SH-SY5Y (cell line): ENCODE results near the gene THSD4.

Source experiments
- GATA2 ChIP-seq: IDR thresholded peaks from 2 replicates; pipeline ENCODE4 v1.6.1; 2011; ENCODE audit warnings: mild to moderate bottlenecking, low read depth, low read length
- GATA3 ChIP-seq: IDR thresholded peaks from 2 replicates; pipeline ENCODE4 v1.6.1; 2011; ENCODE audit warnings: low read depth, mild to moderate bottlenecking, low read length, moderate library complexity

THSD4 gene

DNA sequence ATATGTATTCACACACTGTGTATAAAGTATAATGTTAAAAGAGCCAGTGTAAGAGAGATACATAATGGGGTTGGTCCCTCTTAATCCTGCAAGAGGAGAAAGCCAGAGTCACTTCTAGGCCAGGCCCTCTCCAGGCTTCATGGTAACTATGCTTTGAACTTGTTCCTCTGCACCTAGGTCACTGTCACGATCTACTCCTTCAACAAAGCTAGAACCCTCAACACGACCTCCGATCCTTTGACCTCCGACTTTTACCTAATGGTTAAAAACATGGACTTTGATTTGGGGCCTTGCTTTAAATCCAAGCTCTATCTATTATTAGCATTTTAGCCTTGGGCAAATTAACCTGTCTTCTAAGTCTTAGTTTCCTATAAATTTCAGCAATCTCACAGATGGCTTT lies 541.2 kb downstream of the THSD4 start:
- TF ChIP-seq GATA3 (no peak), GATA2 (no peak)

DNA sequence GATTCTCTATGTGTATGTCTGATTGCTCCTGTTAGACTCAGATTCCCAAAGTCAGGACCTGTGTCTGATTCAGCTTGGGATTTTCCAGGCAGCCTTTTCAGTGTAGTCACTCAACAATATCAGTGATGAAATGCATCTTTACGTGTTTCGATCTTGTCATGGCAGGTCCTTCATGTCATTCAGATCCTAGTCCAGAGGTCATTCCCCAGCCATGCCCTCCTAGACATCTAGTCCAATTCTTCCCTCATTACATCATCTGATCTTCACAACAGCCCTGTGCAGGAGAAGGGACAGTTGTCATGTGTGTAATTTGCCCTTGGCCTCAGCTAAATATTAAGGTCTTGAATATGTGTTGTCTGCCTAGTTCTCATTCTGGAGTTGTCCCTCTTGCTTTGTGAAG lies 541.9 kb downstream of the THSD4 start:
- TF ChIP-seq GATA3 (no peak), GATA2 (no peak)

DNA sequence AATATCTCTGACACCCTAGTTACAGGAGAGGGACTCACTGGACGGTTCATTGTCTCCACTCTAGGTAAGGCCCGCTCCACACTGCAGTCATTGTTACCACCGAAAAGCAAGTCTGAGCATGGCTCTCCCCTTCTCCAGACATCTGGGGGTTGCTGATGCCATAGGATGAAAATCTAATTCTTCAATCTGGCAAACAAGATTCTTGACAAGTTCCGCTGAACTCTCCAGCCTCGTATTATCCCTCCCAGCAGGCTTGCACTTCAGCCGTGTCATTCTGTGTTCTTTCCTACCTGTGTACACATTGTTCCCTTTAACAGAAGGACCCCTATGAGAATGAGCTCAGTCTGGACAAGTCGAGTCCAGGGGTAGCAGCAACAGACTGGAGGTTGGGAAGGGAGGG lies 542.8 kb downstream of the THSD4 start:
- no peak for TF ChIP-seq GATA3
- TF ChIP-seq GATA2: no peak

DNA sequence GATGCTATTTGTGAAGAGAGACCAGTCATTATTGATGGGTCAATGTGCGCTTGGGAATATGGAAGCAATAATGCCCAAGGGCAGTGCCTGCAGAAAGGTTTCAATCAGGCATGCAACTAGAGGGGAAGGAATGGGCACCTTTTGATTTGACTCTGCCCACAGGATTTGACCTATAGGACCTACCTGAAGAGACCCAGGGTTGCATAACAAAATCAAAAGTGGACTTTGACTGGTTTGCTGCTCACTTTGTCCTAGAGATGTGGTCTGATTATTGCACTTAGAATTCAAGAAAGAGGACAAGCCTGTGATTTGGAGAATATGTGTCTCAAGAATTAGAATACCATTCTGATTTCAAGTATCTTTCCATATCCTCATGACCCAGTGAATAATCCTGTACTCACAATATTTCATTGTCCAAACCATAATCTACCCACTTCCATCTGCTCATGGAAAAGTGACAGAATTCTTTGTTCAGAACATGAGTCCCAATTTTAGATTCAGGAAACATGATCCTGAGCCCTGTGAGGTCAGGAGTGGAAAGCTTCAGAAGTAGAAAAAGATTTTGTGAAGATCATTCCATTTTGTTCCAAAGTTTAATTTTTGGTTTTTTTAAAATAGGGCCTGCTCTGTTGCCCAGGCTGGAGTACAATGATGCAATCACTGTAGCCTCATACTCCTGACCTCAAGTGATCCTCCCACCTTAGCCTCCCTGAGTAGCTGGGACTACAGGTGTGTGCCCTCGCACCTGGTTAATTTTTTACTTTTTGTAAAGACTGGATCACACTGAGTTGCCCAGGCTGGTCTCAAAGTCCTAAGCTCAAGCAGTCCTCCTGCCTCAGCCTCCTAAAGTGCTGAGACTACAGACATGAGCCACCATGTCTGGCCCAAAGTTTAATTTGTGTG lies 543.8 kb downstream of the THSD4 start:
- TF ChIP-seq GATA3: no peak
- TF ChIP-seq GATA2: no peak

DNA sequence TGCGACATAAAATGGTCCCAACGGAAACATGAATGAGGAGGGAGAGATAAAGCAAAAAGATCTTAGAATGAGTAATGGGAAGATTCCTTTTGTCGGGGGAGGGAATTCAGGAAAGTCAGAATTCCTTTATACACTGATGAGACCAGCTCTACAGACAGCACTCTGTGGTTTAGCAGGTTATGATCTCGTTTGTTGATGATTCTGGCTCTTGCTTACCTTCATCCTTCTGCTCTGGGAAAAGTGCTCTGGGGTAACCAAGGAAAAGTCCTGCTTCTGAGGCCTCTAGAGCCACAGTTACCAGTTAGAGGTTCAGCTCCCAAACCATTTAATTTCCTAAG lies 544.4 kb downstream of the THSD4 start:
- TF ChIP-seq GATA2 (no peak), GATA3 (no peak)

DNA sequence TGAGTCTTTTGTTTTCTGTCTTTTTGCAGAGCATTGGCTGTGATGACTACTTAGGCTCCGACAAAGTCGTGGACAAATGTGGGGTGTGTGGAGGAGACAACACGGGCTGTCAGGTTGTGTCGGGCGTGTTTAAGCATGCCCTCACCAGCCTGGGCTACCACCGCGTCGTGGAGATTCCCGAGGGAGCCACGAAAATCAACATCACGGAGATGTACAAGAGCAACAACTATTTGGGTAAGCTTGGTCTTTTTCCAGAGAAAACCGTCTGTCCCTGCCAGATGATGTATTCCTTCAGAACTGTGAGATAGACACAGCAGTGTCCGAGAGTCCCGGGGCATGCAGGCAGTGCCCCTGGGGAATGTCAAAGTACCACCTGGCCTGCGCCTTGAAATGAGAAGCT lies 545.2 kb downstream of the THSD4 start:
- TF ChIP-seq GATA2 (no peak), GATA3 (no peak)

DNA sequence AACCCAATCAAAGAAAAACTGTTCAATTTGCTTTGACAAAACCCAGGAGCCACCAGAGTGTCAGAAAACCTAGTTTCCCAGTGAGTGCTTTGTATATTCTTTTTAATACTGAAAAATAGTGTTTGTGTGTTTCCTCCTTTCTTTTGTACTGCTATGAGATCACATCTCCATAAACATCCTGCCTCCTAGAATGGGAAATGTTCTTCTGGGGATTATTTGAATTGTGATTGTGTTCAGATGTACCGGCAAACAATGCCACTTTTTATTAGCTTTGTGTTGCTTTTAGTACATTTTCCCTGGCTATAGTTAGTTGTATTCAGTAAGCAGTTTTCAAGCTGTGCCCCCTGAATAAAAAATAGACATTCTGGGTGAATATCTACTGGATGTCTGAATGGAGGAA lies 547.0 kb downstream of the THSD4 start:
- no peak for TF ChIP-seq GATA3

DNA sequence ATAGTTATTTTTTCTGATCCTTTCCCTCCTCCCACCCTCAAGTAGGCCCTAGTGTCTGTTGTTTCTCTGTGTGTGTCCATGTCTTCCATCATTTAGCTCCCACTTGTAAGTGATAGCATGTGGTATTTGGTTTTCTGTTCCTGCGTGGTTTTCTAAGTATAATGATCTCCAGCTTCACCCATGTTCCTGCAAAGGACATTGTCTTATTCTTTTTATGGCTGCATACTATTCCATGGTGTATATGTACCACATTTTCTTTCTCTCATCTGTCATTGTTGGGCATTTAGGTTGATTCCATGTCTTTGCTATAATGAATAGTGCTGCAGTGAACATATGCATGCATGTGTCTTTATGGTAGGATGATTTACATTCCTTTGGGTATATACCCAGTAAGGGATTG lies 549.4 kb downstream of the THSD4 start:
- no peak for TF ChIP-seq GATA2
- TF ChIP-seq GATA3: no peak

DNA sequence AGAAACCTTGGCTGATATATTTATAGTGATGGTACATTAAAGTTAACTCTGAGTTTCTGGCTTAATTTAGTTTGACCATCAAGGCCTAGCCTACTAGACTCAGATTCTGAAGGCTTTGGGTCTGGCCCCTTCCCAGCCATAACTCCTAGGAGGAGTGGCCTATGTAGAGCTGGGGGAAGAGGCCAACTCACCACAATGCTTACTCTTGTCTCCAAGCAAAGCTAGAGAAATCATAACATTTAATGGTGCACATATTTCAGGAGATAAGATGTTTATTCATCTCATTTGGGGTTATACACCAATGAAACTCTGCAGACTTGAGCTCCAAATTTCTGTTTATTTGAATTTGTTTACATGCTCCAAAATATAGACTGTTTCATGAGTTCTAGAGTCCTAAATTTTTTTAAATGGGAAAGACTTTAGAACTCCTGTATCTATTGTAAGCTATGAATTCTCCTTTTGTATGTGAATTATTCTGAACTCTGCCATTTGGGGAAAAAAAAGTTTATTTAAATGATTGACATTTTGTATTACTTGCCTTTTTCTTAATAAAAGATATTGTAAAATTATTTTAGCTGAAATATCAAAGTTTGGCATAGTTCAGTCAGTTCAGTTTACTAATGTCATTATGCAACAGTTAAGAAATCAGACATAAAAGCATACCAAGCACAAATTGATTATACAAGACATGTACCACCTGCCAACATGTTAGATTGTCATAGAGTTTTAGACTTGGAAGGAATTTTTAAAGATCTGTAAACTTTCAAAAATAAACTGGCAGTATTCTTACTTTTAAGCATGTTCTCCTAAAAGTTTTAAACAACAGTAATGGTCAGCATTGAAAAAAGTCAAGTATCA lies 551.7 kb downstream of the THSD4 start:
- TF ChIP-seq GATA2: no peak

DNA sequence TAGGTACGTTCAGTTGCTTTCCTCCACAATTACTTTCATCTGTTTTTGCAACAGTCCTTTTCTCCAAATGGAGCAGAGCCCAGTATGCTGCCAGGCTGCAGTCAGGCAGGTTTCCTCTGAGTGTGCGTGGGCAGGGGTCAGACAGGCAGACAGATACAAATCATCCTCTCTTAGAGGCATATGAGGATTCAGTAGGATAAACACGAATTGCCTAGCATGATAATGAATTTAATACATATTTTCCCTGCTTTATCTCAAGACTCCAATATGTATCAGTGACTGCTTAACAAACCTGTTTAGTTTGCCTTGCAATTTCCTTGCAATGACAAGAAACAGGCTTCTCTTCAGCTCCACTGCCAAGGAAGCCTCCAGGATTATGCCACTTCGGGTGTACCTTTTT lies 554.4 kb downstream of the THSD4 start:
- no peak for TF ChIP-seq GATA2
- TF ChIP-seq GATA3: no peak

DNA sequence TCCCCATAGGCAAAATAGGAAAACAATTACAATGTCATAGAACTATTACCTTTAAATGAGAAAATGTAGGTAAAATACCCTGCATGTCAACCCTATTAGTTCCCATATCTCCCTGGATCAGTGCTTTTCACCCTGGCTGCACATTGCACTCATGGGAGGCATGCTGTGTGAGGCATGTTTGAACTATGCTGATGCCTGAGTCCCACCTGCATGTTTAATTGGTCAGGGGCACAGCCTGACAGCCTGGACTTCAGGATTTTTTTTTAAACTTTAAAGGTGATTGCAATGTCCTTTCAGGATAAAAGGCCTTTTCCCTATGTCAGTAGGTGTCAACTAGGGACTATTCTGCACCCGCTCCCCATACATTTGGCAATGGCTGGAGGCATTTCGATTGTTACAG lies 559.1 kb downstream of the THSD4 start:
- TF ChIP-seq GATA2 (no peak), GATA3 (no peak)

DNA sequence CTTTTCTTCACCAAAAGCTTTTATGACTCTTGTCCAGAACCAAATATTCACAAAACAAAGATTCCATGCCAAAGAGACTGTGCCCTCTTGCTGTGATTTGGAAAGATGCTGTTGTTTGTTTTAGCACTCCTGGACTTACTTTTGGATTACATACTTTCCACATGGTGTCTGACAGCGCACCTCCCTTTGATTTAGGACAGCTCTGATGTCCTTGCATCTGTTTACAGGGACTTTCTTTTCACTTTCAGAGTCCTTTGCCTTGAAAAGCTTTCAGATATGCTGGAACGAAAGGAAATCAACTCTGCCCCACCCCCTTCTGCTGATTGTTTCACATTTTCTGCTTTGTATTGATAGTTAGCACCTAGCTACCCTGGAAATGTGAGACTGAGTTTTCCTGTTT lies 562.1 kb downstream of the THSD4 start:
- no peak for TF ChIP-seq GATA3

DNA sequence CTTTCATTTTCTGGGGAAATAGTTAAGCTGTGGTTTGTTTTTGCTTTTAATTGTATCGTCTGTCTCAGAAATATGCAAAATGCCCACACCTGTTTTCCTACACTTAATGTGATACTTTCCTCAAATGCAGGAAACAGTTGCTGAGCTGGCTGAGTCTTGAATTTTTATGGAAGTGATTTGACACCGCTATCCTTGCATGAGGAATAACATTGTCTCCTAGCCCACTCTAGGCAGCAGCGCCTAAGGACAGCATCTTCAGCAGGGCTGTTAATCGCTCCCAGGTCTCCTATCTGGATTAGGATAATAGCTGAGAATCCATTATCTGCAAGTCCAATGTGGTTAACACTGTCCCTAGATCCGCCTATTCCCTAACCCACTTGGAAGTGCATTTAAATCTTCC lies 562.5 kb downstream of the THSD4 start:
- TF ChIP-seq GATA3 (no peak), GATA2 (no peak)

DNA sequence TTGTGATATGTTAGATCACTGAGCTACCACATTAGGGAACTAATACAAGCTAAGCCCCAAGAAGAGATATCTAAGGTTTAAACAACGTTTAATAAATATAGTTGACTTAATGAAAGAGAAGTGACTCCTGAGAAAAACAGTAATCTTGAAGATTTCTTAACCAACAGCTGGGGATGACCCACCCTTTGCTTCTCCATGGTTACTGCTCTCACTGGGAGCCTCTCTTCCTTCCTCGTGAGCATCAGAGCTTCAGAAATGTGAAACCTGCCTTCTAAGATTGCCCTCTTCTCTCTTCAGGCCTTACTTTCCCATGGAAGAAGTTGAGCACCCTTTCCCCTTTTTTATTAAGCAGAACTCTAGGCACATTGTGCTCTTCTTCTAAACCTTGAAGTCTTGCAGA lies 562.9 kb downstream of the THSD4 start:
- TF ChIP-seq GATA3: no peak
- no peak for TF ChIP-seq GATA2

DNA sequence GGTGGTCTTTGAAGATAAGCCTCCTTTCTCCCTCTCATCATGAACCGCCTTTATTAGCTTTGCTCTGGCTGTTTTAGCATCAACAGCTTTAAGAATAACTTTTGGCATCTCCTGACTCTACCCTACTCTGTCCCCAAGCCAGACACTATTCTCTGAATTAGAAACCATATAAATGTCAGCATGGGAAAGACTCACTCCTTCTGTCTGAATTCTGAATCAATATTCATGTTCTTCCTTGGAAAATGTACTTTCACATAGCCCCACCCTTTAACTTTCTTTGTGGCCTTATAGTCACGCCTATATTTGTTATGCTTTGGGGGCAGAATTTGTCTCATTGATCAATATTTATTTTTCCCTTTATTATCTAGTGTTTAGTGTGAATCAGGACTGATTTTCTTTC lies 563.3 kb downstream of the THSD4 start:
- no peak for TF ChIP-seq GATA2
- no peak for TF ChIP-seq GATA3

DNA sequence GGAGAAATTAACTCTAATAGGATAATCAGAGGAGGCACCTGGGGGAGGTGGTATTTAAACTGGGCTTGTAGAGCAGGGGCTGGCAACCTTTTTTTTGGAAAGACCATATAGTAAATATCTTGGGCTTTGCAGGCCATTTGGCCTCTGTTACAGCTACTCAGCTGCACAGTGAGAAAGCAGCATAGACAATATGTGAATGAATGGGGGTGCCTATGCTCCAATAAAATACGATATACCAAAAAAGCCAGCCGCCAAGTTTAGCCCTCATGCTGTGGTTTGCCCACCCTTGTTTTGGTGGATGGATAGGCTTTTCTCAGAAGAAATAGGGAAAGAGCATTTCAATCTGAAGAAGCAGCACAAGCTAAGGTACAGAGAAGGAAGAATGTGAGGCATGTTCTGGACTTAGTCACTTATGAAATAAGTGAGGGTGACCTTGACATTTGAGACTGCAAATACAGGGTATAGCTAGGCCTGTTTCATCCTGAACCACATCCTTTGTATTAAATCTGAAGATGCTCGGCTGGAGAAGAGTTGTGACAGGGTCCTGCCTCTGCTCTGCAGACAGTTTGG lies 564.0 kb downstream of the THSD4 start:
- TF ChIP-seq GATA2 (no peak), GATA3 (no peak)
